Neuron (in vitro differentiated cells): ENCODE measurements around the gene PEX10.

ENCODE experiments used
- H2AFZ ChIP-seq: one replicate; pipeline ENCODE4 v1.6.1; 2013; ENCODE audit warnings: low read depth, mild to moderate bottlenecking, inconsistent platforms, low read length, moderate library complexity
- H3K27me3 ChIP-seq: one replicate; pipeline ENCODE4 v1.6.1; 2013; ENCODE audit warnings: low read length; ENCODE audit not compliant: insufficient read depth
- H3K36me3 ChIP-seq: one replicate; pipeline ENCODE4 v1.6.1; 2013; ENCODE audit warnings: low read length; ENCODE audit not compliant: insufficient read depth
- H3K4me1 ChIP-seq: one replicate; pipeline ENCODE4 v1.6.1; 2013; ENCODE audit warnings: low read length; ENCODE audit not compliant: insufficient read depth
- H3K4me3 ChIP-seq: 2 replicates; pipeline ENCODE4 v1.5.1; 2013; ENCODE audit warnings: mild to moderate bottlenecking, low read length, moderate library complexity
- H3K9me3 ChIP-seq: one replicate; pipeline ENCODE4 v1.6.1; 2013; ENCODE audit warnings: low read length

The PEX10 gene

DNA sequence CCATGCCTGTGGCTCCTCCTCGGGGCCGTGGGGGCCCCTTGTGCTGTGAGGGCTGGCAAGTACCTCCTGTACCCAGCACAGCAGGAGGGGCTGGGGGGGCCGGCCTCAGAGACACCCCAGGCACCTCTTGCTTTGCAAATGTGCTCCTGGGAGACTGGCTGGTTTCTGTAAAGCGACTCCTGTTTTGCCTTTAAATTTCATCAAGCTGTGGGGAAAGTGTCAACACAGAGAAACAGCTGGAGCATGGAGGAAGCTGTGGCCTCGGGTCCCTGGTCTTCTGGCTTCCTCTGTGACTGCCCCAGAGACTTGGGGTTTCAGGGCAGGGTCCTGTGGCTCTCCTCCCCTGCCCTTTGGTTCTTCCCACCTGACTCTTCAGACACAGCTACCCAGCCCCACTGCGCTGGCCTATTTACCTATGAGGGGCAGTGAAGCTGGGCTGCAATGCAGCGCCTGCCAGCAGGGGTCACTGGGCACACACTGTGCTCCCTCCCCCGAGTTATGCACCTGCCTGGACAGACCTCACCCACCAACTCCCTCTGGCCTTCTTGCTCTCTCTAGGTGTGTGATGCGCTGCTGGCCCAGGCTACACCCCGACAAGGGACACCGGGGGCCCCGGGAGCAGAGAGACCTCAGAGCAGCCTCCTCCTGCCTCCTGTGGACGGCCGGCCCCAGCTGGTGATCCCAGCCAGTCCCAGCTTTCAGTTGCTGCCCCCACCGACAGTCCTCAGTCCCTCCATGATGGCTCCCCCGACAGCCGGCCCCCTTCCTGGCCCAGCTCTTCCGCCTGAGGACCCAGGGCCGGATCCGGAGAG lies 17.6 kb upstream of the PEX10 start:
- Histone ChIP-seq H3K4me1 (peaks cover 29% of the 10 kb centered on the region), H2AFZ (no peak overlapping the region), H3K36me3 (no peaks in the 10 kb centered on the region), H3K9me3 (no peaks in the 10 kb centered on the region), H3K27me3 (peaks cover 25% of the 10 kb centered on the region), H3K4me3 (no peak overlapping the region)

GRCh38 chr1:2428490-2428889 lies 16.1 kb upstream of the PEX10 start:
- Histone ChIP-seq H3K9me3 (peaks cover 2% of the 10 kb centered on the region), H3K4me1 (peaks cover 29% of the 10 kb centered on the region), H3K27me3 (peaks cover 12% of the 10 kb centered on the region), H3K36me3 (no peaks in the 10 kb centered on the region), H3K4me3 (no peak overlapping the region), H2AFZ (no peak overlapping the region)

DNA sequence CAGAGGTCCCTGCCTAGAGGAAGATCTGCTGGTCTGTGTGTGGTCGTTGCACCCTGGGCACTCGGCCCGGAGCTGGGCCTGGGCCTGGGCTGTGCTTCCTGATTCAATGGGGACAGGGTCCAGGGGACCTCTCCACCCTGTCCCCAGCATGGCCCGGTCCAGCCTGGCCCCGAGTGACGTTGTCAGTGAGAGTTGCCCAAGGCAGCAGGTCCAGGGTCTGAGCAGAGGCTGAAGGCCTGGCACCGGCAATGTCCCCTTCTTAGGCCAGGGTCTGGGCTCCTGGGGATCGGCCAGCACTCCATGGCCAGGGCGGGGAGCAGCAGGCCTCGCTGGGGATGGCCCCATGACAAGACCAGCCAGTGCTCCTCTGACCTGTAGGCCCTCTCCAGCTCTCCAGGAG lies 15.6 kb upstream of the PEX10 start:
- Histone ChIP-seq H3K9me3 (peaks cover 4% of the 10 kb centered on the region), H3K27me3 (peaks cover 8% of the 10 kb centered on the region), H3K36me3 (no peaks in the 10 kb centered on the region), H3K4me3 (no peak overlapping the region), H3K4me1 (peaks cover 26% of the 10 kb centered on the region), H2AFZ (no peak overlapping the region)

GRCh38 chr1:2427051-2427450 lies 14.7 kb upstream of the PEX10 start:
- H3K36me3 ChIP-seq, result no peaks in the 10 kb centered on the region
- peaks cover 5% of the 10 kb centered on the region for H3K9me3 ChIP-seq
- peaks cover 16% of the 10 kb centered on the region for H3K4me1 ChIP-seq
- H3K4me3 ChIP-seq, result no peak overlapping the region
- no peak overlapping the region for H2AFZ ChIP-seq
- peaks cover 4% of the 10 kb centered on the region for H3K27me3 ChIP-seq

GRCh38 chr1:2426540-2426939 lies 14.2 kb upstream of the PEX10 start:
- Histone ChIP-seq H3K4me3 (no peak overlapping the region), H2AFZ (no peak overlapping the region), H3K27me3 (peaks cover 4% of the 10 kb centered on the region), H3K36me3 (no peaks in the 10 kb centered on the region), H3K9me3 (peaks cover 5% of the 10 kb centered on the region), H3K4me1 (peaks cover 11% of the 10 kb centered on the region)

DNA sequence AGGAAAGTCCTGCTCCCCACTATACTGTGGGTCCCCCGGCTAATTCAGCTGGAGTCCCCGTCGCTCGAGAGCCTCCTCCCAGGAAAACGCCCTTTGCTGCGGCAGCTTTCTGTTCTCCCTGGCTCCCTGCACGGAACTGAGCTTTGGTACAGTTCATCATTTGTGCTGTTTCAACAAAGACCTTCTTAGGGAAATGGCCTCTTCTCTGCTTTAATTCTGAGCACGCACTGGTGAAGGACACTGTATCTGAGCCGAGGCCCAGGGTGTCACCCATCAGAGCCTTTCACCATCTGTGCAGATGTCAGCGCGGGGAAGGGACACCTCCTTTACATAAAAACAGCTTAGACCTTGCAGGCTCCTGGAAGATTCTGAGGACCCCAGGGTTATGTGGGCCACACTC lies 13.5 kb upstream of the PEX10 start:
- Histone ChIP-seq H3K27me3 (peaks cover 4% of the 10 kb centered on the region), H3K36me3 (no peaks in the 10 kb centered on the region), H3K4me3 (no peak overlapping the region), H3K9me3 (peaks cover 5% of the 10 kb centered on the region), H3K4me1 (peaks cover 7% of the 10 kb centered on the region), H2AFZ (no peak overlapping the region)

DNA sequence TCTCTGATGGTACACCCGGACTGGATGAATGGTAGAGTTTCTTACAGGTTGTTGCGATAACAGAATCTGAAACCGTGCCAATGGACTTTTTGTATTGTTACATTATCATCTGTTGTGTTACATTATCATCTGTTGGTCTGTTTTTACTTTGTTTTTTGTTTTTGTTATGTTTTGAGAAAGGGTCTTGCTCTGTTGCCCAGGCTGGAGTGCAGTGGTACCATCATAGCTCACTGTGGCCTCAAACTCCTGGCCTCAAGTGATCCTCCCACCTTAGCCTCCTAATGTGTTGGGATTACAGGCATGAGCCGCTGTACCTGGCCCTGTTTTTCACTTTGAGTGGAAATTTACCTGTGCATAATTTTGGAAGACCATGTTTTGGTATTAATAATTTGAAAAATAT lies 10.2 kb upstream of the PEX10 start:
- Histone ChIP-seq H3K4me1 (peaks cover 7% of the 10 kb centered on the region), H3K36me3 (no peaks in the 10 kb centered on the region), H3K4me3 (no peak overlapping the region), H2AFZ (no peak overlapping the region), H3K27me3 (peaks cover 18% of the 10 kb centered on the region), H3K9me3 (peaks cover 5% of the 10 kb centered on the region)

- no peaks in the 10 kb centered on the region for H3K36me3 ChIP-seq
- no peak overlapping the region for H3K4me3 ChIP-seq
- no peaks in the 10 kb centered on the region for H3K4me1 ChIP-seq
- no peak overlapping the region for H2AFZ ChIP-seq
- peaks cover 5% of the 10 kb centered on the region for H3K9me3 ChIP-seq
- H3K27me3 ChIP-seq, result peaks cover 21% of the 10 kb centered on the region
Measured at GRCh38 chr1:2419416-2419815, 7.1 kb upstream of the PEX10 start.

DNA sequence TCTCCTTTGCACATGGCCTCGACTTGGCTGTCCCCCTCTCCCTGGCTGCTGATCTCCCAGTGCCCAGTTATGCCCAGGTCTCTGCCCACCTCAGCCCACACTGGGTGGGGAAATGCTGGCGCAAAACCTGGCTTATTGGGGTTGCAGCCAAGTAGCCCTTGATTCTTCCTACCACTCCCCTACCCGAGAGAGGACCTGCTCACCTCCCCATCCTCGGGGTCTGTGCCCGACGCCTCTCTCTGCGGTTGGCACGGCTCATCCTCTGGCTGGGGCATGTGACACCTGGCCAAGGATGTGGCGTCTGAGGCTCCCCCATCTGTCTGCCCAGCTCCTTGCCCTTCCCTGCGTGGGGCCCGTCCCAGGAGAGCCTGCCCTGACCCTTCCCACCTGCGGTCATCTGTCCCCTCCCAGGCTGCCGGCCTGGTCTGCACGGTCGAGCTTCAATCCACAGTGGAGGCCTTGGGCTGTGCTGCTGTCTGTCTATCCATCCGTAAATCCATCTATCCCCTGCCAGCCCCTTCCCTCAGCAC lies 6.5 kb upstream of the PEX10 start:
- no peaks in the 10 kb centered on the region for H3K36me3 ChIP-seq
- H3K4me3 ChIP-seq, result no peak overlapping the region
- peaks cover 5% of the 10 kb centered on the region for H3K4me1 ChIP-seq
- H2AFZ ChIP-seq, result no peak overlapping the region
- H3K9me3 ChIP-seq, result peaks cover 5% of the 10 kb centered on the region
- peaks cover 21% of the 10 kb centered on the region for H3K27me3 ChIP-seq

DNA sequence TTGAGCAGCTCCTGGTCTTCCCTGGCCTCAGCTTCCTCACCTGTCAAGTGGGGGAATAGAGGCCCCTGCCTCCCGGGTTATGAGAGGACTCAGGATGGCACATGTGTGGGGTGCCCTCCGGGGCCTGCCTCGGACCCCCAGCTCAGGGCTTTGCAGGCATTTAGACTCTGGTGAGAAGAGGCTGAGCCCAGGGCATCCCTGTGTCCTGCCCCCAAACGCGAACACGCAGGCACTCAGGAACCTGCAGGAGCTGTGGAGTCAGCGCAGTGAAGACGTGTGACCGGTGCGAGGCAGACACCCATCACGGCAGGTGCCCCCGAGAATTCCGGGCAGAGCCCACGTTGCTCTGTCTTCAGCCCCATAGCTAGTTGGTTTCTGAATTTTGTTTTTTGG lies 5.5 kb upstream of the PEX10 start:
- Histone ChIP-seq H3K4me1 (peaks cover 14% of the 10 kb centered on the region), H3K4me3 (no peak overlapping the region), H2AFZ (no peak overlapping the region), H3K36me3 (no peaks in the 10 kb centered on the region), H3K9me3 (peaks cover 2% of the 10 kb centered on the region), H3K27me3 (peaks cover 21% of the 10 kb centered on the region)

GRCh38 chr1:2417083-2417832 lies 4.9 kb upstream of the PEX10 start:
- H3K4me1 ChIP-seq, result peaks cover 14% of the 10 kb centered on the region
- peaks cover 21% of the 10 kb centered on the region for H3K27me3 ChIP-seq
- no peak overlapping the region for H2AFZ ChIP-seq
- H3K4me3 ChIP-seq, result no peak overlapping the region
- H3K36me3 ChIP-seq, result no peaks in the 10 kb centered on the region
- peaks cover under 1% of the 10 kb centered on the region for H3K9me3 ChIP-seq

- H3K4me1 ChIP-seq, result peaks cover 21% of the 10 kb centered on the region
- no peaks in the 10 kb centered on the region for H3K36me3 ChIP-seq
- H2AFZ ChIP-seq, result no peak overlapping the region
- no peaks in the 10 kb centered on the region for H3K9me3 ChIP-seq
- H3K4me3 ChIP-seq, result no peak overlapping the region
- H3K27me3 ChIP-seq, result peaks cover 21% of the 10 kb centered on the region
Measured at GRCh38 chr1:2416403-2416802, 4.0 kb upstream of the PEX10 start.

- Histone ChIP-seq H2AFZ (no peak overlapping the region), H3K4me1 (peaks cover 21% of the 10 kb centered on the region), H3K9me3 (no peaks in the 10 kb centered on the region), H3K27me3 (peaks cover 21% of the 10 kb centered on the region), H3K36me3 (no peaks in the 10 kb centered on the region), H3K4me3 (no peak overlapping the region)
Measured at GRCh38 chr1:2415801-2416208, 3.4 kb upstream of the PEX10 start.
